Cerebellar cortex (tissue), 1 donor: ENCODE measurements around the gene UBN2.

ENCODE experiments used
- DNase-seq: peaks from one replicate; pipeline ENCODE4 v3.0.0-alpha.2; 2015; ENCODE audit warnings: low spot score

UBN2 gene

GRCh38 chr7:139354729-139355128 lies 123.7 kb downstream of the UBN2 start:
- no peak for DNase-seq

GRCh38 chr7:139355320-139355719 lies 124.3 kb downstream of the UBN2 start:
- no peak for DNase-seq
